ENCODE measurements around the gene TBX19.

Gene TBX19

GRCh38 chr1:168243636-168244212, 37.0 kb upstream of the TBX19 start:
- no peaks in the 10 kb centered on the region for H3K9me3 ChIP-seq (ENCODE audit: control insufficient read depth, insufficient read depth, low read depth, low read length)
- H3K4me3 ChIP-seq (ENCODE audit: low read depth, low read length), result no peak overlapping the region
- H3K4me1 ChIP-seq (ENCODE audit: control insufficient read depth, insufficient read depth, low read length), result no peaks in the 10 kb centered on the region
- ChIA-PET POLR2A (no interaction called here), CTCF (interaction anchor here (0.5 to 1.3 kb wide), 4 partner anchors 9 to 1849 kb away, joined by 3 to 5 read pairs (median 3); no protein-coding TSS in a partner anchor)
- no peak overlapping the region for H3K27ac ChIP-seq (ENCODE audit: extremely low read depth, low read depth, low read length)
- TF ChIP-seq ZNF843 (tag by site-specific recombination; IDR thresholded peaks at IDR 0.05) (no peak), ZBTB11 (tag by site-specific recombination; conservative IDR thresholded peaks at IDR 0.05; ENCODE audit: low read depth) (no peak), ZNF184 (tag by site-specific recombination; IDR thresholded peaks at IDR 0.05) (no peak), ZNF280C (tag by site-specific recombination; IDR thresholded peaks at IDR 0.05) (no peak), ZNF266 (tag by site-specific recombination; IDR thresholded peaks at IDR 0.05; ENCODE audit: low read depth) (no peak), ZNF677 (tag by site-specific recombination; IDR thresholded peaks at IDR 0.05) (no peak)
- H3K36me3 ChIP-seq (ENCODE audit: control insufficient read depth in 2 of 2, insufficient read depth in 1 of 2, low read length in 2 of 2), result peaks cover 30 to 73% of the 10 kb centered on the region in 2 experiments

- H3K36me3 ChIP-seq (ENCODE audit: control insufficient read depth in 2 of 2, insufficient read depth in 1 of 2, low read length in 2 of 2), result peaks cover 18 to 69% of the 10 kb centered on the region in 2 experiments
- no peaks in the 10 kb centered on the region for H3K4me1 ChIP-seq (ENCODE audit: control insufficient read depth, insufficient read depth, low read length)
- CTCF ChIA-PET, result interaction anchor here (1.3 kb wide), 1 partner anchor 10 kb away, joined by 5 read pairs; no protein-coding TSS in a partner anchor
- POLR2A ChIA-PET, result no interaction called here
- no peaks in the 10 kb centered on the region for H3K9me3 ChIP-seq (ENCODE audit: control insufficient read depth, insufficient read depth, low read depth, low read length)
- TF ChIP-seq ZNF132 (tag by site-specific recombination; IDR thresholded peaks at IDR 0.05; ENCODE audit: borderline replicate concordance) (no peak), ZSCAN23 (tag by site-specific recombination; IDR thresholded peaks at IDR 0.05) (no peak), ZNF112 (tag by site-specific recombination; IDR thresholded peaks at IDR 0.05) (no peak), ZBTB26 (tag by site-specific recombination; optimal IDR thresholded peaks at IDR 0.05) (no peak)
- no peak overlapping the region for H3K27ac ChIP-seq (ENCODE audit: extremely low read depth, low read depth, low read length)
- no peak overlapping the region for H3K4me3 ChIP-seq (ENCODE audit: low read depth, low read length)
Measured at GRCh38 chr1:168245042-168245441, 35.6 kb upstream of the TBX19 start.

- Histone ChIP-seq H3K4me1 (ENCODE audit: control insufficient read depth, insufficient read depth, low read length) (no peaks in the 10 kb centered on the region), H3K9me3 (ENCODE audit: control insufficient read depth, insufficient read depth, low read depth, low read length) (no peaks in the 10 kb centered on the region), H3K4me3 (ENCODE audit: low read depth, low read length) (no peak overlapping the region), H3K36me3 (ENCODE audit: control insufficient read depth in 2 of 2, insufficient read depth in 1 of 2, low read length in 2 of 2) (peaks cover 13 to 63% of the 10 kb centered on the region in 2 experiments), H3K27ac (ENCODE audit: extremely low read depth, low read depth, low read length) (no peak overlapping the region)
- TF ChIP-seq ZNF214 (tag by site-specific recombination; IDR thresholded peaks at IDR 0.05; ENCODE audit: borderline replicate concordance) (no peak), ZNF621 (tag by site-specific recombination; IDR thresholded peaks at IDR 0.05) (no peak), ZNF670 (tag by site-specific recombination; IDR thresholded peaks at IDR 0.05; ENCODE audit: low read depth) (no peak), ZNF791 (tag by site-specific recombination; IDR thresholded peaks at IDR 0.05) (no peak), ZNF362 (tag by site-specific recombination; IDR thresholded peaks at IDR 0.05) (no peak), ZNF2 (tag by site-specific recombination; IDR thresholded peaks at IDR 0.05) (no peak), CTCF (tag by site-specific recombination; IDR thresholded peaks at IDR 0.05) (no peak), ZNF571 (tag by site-specific recombination; IDR thresholded peaks at IDR 0.05) (no peak), ZNF501 (tag by site-specific recombination; IDR thresholded peaks at IDR 0.05) (no peak), KLF16 (tag by site-specific recombination; IDR thresholded peaks at IDR 0.05) (no peak), ZBTB1 (tag by site-specific recombination; IDR thresholded peaks at IDR 0.05) (no peak)
- CTCF ChIA-PET, result interaction anchor here (0.8 kb wide), 1 partner anchor 11 kb away, joined by 5 read pairs; no protein-coding TSS in a partner anchor
- POLR2A ChIA-PET, result interaction anchor here (0.5 to 0.6 kb wide), 2 partner anchors 28 to 52 kb away, joined by 3 read pairs; no protein-coding TSS in a partner anchor
Measured at GRCh38 chr1:168246506-168246905, 34.2 kb upstream of the TBX19 start.
